ENCODE measurements around the gene MELK.

DNA sequence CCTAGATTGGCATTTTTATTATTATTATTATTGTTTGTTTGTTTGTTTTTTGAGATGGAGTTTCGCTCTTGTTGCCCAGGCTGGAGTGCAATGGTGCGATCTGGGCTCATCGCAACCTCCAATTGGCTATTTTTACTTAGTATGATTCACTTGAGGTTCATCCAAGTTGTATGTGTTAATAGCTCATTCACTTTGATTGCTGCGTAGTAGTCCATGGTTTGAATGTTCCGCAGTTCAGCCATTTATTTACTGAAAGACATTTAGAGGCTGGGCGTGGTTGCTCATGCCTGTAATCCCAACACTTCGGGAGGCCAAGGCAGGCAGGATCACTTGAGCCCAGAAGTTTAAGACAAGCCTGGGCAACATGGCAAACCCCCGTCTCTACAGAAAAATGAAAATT lies 22.6 kb upstream of the MELK start:
- TF ChIP-seq NPAS2 (CRISPR knock-in tag; IDR thresholded peaks at IDR 0.05; ENCODE audit: borderline replicate concordance) (no peak), ETS1 (CRISPR knock-in tag; IDR thresholded peaks at IDR 0.05) (no peak), EED (CRISPR knock-in tag; IDR thresholded peaks at IDR 0.05) (no peak), ZNF780A (CRISPR knock-in tag; IDR thresholded peaks at IDR 0.05) (no peak), NFRKB (IDR thresholded peaks at IDR 0.05) (no peak), RAD21 (CRISPR knock-in tag; IDR thresholded peaks at IDR 0.05) (no peak), ZNF660 (CRISPR knock-in tag; IDR thresholded peaks at IDR 0.05; ENCODE audit: borderline replicate concordance, low read depth) (no peak)
